H1 (cell line): ENCODE measurements around the gene TERC. TPM values are rescaled to one million over a fixed set of nuclear protein-coding genes. Genes with fewer than 3 reads are reported as not detected.

ENCODE experiments used
- CTCF ChIA-PET: fragments of 300-600 bp; sonication (Branson Sonifier 250); formaldehyde crosslinking; loops from one replicate; lab custom pipeline; 2021; ENCODE audit not compliant: partially characterized antibody; lab: Charles Lee
- POLR2A ChIA-PET: fragments of 300-600 bp; sonication (Branson Sonifier 250); formaldehyde crosslinking; loops from one replicate; lab custom pipeline; 2021; ENCODE audit warnings: inconsistent platforms; ENCODE audit not compliant: partially characterized antibody; lab: Charles Lee
- DNase-seq, 2 experiments: peaks; one replicate each; pipeline versions ENCODE4 v3.0.0 to v3.0.0-alpha.2; 2010 to 2022; ENCODE audit warnings: low spot score in 2 of 2, low read depth in 1 of 2, mixed read lengths in 1 of 2
- FAIRE-seq: peaks from 2 replicates; lab custom pipeline; 2011; peaks lifted over from hg19 to GRCh38; lab: Jason Lieb, UNC
- H2AFZ ChIP-seq: 2 replicates; pipeline ENCODE4 v1.8.1; 2012; ENCODE audit warnings: low read length, inconsistent platforms
- H2AK5ac ChIP-seq: 2 replicates; pipeline ENCODE4 v1.6.1; 2013; ENCODE audit warnings: low read depth, low read length
- H2BK120ac ChIP-seq: replicated peaks from 2 replicates; pipeline ENCODE3; 2013; ENCODE audit warnings: low read depth, low read length, inconsistent platforms
- H2BK12ac ChIP-seq: 2 replicates; pipeline ENCODE4 v1.6.1; 2013; ENCODE audit warnings: low read depth, low read length
- H2BK15ac ChIP-seq: 2 replicates; pipeline ENCODE4 v1.6.1; 2013; ENCODE audit warnings: low read length
- H2BK20ac ChIP-seq: 2 replicates; pipeline ENCODE4 v1.6.1; 2013; ENCODE audit warnings: low read length
- H2BK5ac ChIP-seq: 2 replicates; pipeline ENCODE4 v1.6.1; 2013; ENCODE audit warnings: low read depth, low read length
- H3K14ac ChIP-seq: 2 replicates; pipeline ENCODE4 v1.6.1; 2013; ENCODE audit warnings: inconsistent platforms; ENCODE audit not compliant: insufficient read length
- H3K18ac ChIP-seq: 2 replicates; pipeline ENCODE4 v1.6.1; 2013; ENCODE audit warnings: low read length; ENCODE audit errors: extremely low read depth
- H3K23ac ChIP-seq: 2 replicates; pipeline ENCODE4 v1.6.1; 2013; ENCODE audit warnings: inconsistent platforms; ENCODE audit not compliant: insufficient read length
- H3K23me2 ChIP-seq: 2 replicates; pipeline ENCODE4 v1.6.1; 2013; ENCODE audit warnings: low read depth, low read length
- H3K27ac ChIP-seq: 2 replicates; pipeline ENCODE4 v1.6.1; 2011; ENCODE audit warnings: low read depth, low read length, inconsistent platforms
- H3K27me3 ChIP-seq, 4 experiments: replicated peaks in 1 of 4; 1 replicate in 1 of 4; 2 replicates in 3 of 4; pipeline versions ENCODE4 v1.6.1 to v1.8.1; 2011 to 2013; ENCODE audit warnings: low read length in 3 of 4, mild to moderate bottlenecking in 3 of 4, inconsistent platforms in 2 of 4, mixed read lengths in 2 of 4, moderate library complexity in 1 of 4; ENCODE audit not compliant: control insufficient read depth in 3 of 4, insufficient read depth in 3 of 4; ENCODE audit errors: extremely low read depth in 1 of 4
- H3K36me3 ChIP-seq, 4 experiments: 2 replicates each; pipeline versions ENCODE4 v1.6.1 to v1.8.1; 2011 to 2013; ENCODE audit warnings: mild to moderate bottlenecking in 4 of 4, low read length in 3 of 4, moderate library complexity in 2 of 4, control low read depth in 1 of 4, inconsistent platforms in 1 of 4; ENCODE audit not compliant: insufficient read depth in 4 of 4, control insufficient read depth in 2 of 4
- H3K4ac ChIP-seq: replicated peaks from 2 replicates; pipeline ENCODE3; 2013; ENCODE audit warnings: low read length, low read depth, mixed read lengths, inconsistent platforms; ENCODE audit not compliant: insufficient read length
- H3K4me1 ChIP-seq, 4 experiments: replicated peaks in 1 of 4; 1 replicate in 1 of 4; 2 replicates in 3 of 4; pipeline versions ENCODE4 v1.6.1 to v1.8.1; 2011 to 2013; ENCODE audit warnings: low read length in 3 of 4, inconsistent platforms in 2 of 4, mixed read lengths in 1 of 4; ENCODE audit not compliant: insufficient read depth in 4 of 4, control insufficient read depth in 3 of 4
- H3K4me2 ChIP-seq, 2 experiments: 2 replicates each; pipeline versions ENCODE4 v1.6.1 to v1.8.1; 2011 to 2013; ENCODE audit warnings: low read depth in 2 of 2, low read length in 2 of 2, control low read depth in 1 of 2, inconsistent platforms in 1 of 2, mild to moderate bottlenecking in 1 of 2; ENCODE audit not compliant: insufficient read depth in 1 of 2
- H3K4me3 ChIP-seq, 4 experiments: fragments of 200-600, 300-600 bp in 1 of 4; sonication (generic), shearing (Covaris generic), sonication (Bioruptor Twin) in 1 of 4; 2 replicates each; pipeline versions ENCODE4 v1.5.1 to v1.8.1; 2011 to 2016; ENCODE audit warnings: low read length in 4 of 4, low read depth in 3 of 4, control low read depth in 2 of 4, inconsistent platforms in 2 of 4, mild to moderate bottlenecking in 2 of 4, mixed read lengths in 1 of 4, moderate library complexity in 1 of 4; ENCODE audit not compliant: insufficient read depth in 2 of 4; ENCODE audit errors: extremely low read depth in 1 of 4
- H3K56ac ChIP-seq: replicated peaks from 2 replicates; pipeline ENCODE3; 2013; ENCODE audit warnings: low read depth, mild to moderate bottlenecking, mixed read lengths, low read length, inconsistent platforms; ENCODE audit not compliant: insufficient read length
- H3K79me1 ChIP-seq: 2 replicates; pipeline ENCODE4 v1.6.1; 2013; ENCODE audit warnings: low read depth, low read length, control low read depth
- H3K79me2 ChIP-seq, 2 experiments: 2 replicates each; pipeline versions ENCODE4 v1.6.1 to v1.8.1; 2012 to 2013; ENCODE audit warnings: low read length in 2 of 2, mild to moderate bottlenecking in 2 of 2, inconsistent platforms in 1 of 2; ENCODE audit not compliant: insufficient read depth in 2 of 2, control insufficient read depth in 1 of 2
- H3K9ac ChIP-seq, 4 experiments: replicated peaks in 1 of 4; 1 replicate in 1 of 4; 2 replicates in 3 of 4; pipeline versions ENCODE4 v1.6.1 to v1.8.1; 2011 to 2013; ENCODE audit warnings: low read depth in 3 of 4, low read length in 3 of 4, control low read depth in 2 of 4, mild to moderate bottlenecking in 2 of 4, moderate library complexity in 2 of 4, inconsistent platforms in 1 of 4; ENCODE audit errors: extremely low read depth in 1 of 4
- H3K9me3 ChIP-seq, 2 experiments: 2 replicates each; pipeline versions ENCODE4 v1.6.1 to v1.8.1; 2012 to 2013; ENCODE audit warnings: mild to moderate bottlenecking in 2 of 2, moderate library complexity in 2 of 2, control low read depth in 1 of 2, inconsistent platforms in 1 of 2, low read depth in 1 of 2, low read length in 1 of 2, mixed read lengths in 1 of 2; ENCODE audit not compliant: insufficient read depth in 2 of 2
- H4K20me1 ChIP-seq, 2 experiments: replicated peaks in 1 of 2; 2 replicates each; pipeline versions ENCODE3 to v1.8.1; 2011 to 2013; ENCODE audit warnings: inconsistent platforms in 2 of 2, low read length in 2 of 2, mild to moderate bottlenecking in 1 of 2; ENCODE audit not compliant: insufficient read depth in 2 of 2, control insufficient read depth in 1 of 2
- H4K5ac ChIP-seq: 2 replicates; pipeline ENCODE4 v1.6.1; 2013; ENCODE audit warnings: low read length, low read depth, mixed read lengths, inconsistent platforms; ENCODE audit not compliant: insufficient read length
- H4K8ac ChIP-seq: 2 replicates; pipeline ENCODE4 v1.8.0; 2013; ENCODE audit warnings: mild to moderate bottlenecking, moderate library complexity, low read length, inconsistent platforms; ENCODE audit not compliant: insufficient read depth; ENCODE audit errors: extremely low read depth
- H4K91ac ChIP-seq: replicated peaks from 2 replicates; pipeline ENCODE3; 2013; ENCODE audit warnings: low read length, mixed read lengths, inconsistent platforms; ENCODE audit not compliant: insufficient read length
- ATF3 ChIP-seq: IDR thresholded peaks from 2 replicates; pipeline ENCODE4 v1.6.1; 2011; ENCODE audit warnings: low read depth, mild to moderate bottlenecking, low read length; ENCODE audit not compliant: insufficient read depth
- CBX8 ChIP-seq: fragments of 300-800, 300-1000 bp; sonication (generic); IDR thresholded peaks from 2 replicates; pipeline ENCODE4 v1.7.1; 2016; ENCODE audit warnings: low read depth, low read length, borderline replicate concordance
- CHD2 ChIP-seq: IDR thresholded peaks from 2 replicates; pipeline ENCODE4 v1.6.1; 2012; ENCODE audit warnings: low read length, improper control_type of control experiment
- CTBP2 ChIP-seq: IDR thresholded peaks from 2 replicates; pipeline ENCODE4 v1.7.0; 2011; ENCODE audit warnings: borderline replicate concordance, mild to moderate bottlenecking, moderate library complexity, mixed read lengths, low read length; ENCODE audit not compliant: insufficient read depth, insufficient read length
- JUND ChIP-seq: IDR thresholded peaks from 2 replicates; pipeline ENCODE4 v1.6.1; 2011; ENCODE audit warnings: mild to moderate bottlenecking, improper control_type of control experiment, low read length
- KDM4A ChIP-seq: IDR thresholded peaks from one replicate; pipeline ENCODE4 v1.7.1; 2012; ENCODE audit warnings: low read depth, mild to moderate bottlenecking, moderate library complexity, low read length, inconsistent platforms; ENCODE audit not compliant: severe bottlenecking
- POU5F1 ChIP-seq: IDR thresholded peaks from 2 replicates; pipeline ENCODE4 v1.6.1; 2011; ENCODE audit warnings: low read depth, mild to moderate bottlenecking, low read length, moderate library complexity
- SIRT6 ChIP-seq: IDR thresholded peaks from one replicate; pipeline ENCODE4 v1.7.1; 2012; ENCODE audit warnings: low read length, inconsistent platforms
- SP1 ChIP-seq: IDR thresholded peaks from 2 replicates; pipeline ENCODE4 v1.6.1; 2011; ENCODE audit warnings: low read depth, low read length
- USF2 ChIP-seq: IDR thresholded peaks from 2 replicates; pipeline ENCODE4 v1.6.1; 2011; ENCODE audit warnings: low read length, improper control_type of control experiment
- WGBS, 2 experiments: shearing (Covaris generic) in 1 of 2; methylation state at CpG; one replicate each; pipeline versions ENCODE4 v1.1.6 to v1.1.7; 2013 to 2015; ENCODE audit warnings: low lambda C conversion rate in 2 of 2, mixed read lengths in 2 of 2, inconsistent platforms in 1 of 2, low coverage in 1 of 2, missing lambda C conversion rate in 1 of 2; ENCODE audit not compliant: insufficient replicate concordance in 2 of 2, insufficient coverage in 1 of 2, insufficient read length in 1 of 2; ENCODE audit errors: extremely low coverage in 1 of 2, missing lambda C conversion rate in 1 of 2; 5-methylcytosine and 5-hydroxymethylcytosine counted together
- polyA plus RNA-seq, 7 experiments: library from polyadenylated mRNA; depleted of rRNA in 3 of 7; stranded (reverse) in 5 of 7; unstranded in 2 of 7; fragments of >200 nt in 5 of 7; fragments of 200-250 nt in 2 of 7; gene quantifications; 1 replicate in 5 of 7; 2 replicates in 1 of 7; 4 replicates in 1 of 7; pipeline versions ENCODE4 v1.2.1 to v1.2.3, GENCODE V29; 2011 to 2013; ENCODE audit warnings: missing spikeins in 2 of 7, mixed read lengths in 2 of 7
- total RNA-seq: library from RNA; stranded (reverse); fragmentation: NEBNext Ultra II Directional; extraction: Animal tissue kit (Norgen Biotek cat#: 25700); gene quantifications from 2 replicates; pipeline ENCODE4 v1.2.1, GENCODE V29; 2021

Gene TERC
- total and polyA plus RNA-seq, 2 of the 8 experiments (the other 6 are each of a cell fraction or from before 2014, with no cell fraction given) = 2.3 to 17.0 TPM

DNA sequence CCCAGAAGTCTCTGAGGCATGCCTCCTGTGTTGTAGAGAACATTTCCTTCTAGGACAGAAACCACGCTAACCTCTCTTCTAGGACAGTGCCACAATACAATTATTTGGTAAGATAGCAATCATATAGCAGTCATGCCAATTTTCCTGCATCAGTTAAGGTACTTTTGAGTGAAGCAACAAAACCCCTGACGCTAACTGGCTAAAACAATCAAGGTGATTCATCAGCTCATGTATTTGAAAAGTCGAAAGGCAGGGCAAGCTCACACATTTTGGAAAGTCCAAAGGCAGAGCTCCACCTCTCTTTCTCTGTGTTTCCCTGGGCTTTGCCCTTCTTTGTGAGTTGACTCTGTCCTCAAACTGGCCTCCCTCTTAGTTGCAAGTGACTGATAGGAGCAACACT lies 10.1 kb downstream of the TERC start:
- H3K9me3 ChIP-seq = no peaks in the 10 kb centered on the region
- POLR2A ChIA-PET = interaction anchor here (0.7 to 1.5 kb wide), 3 partner anchors 9 to 14 kb away, joined by 3 read pairs; partner anchors contain the start of genes ACTRT3 and TERC

More for the DNA sequence above, 10.1 kb downstream of the TERC start:
- no peak for TF ChIP-seq SIRT6
- TF ChIP-seq JUND = no peak
- no peak for TF ChIP-seq KDM4A
- no peak for TF ChIP-seq POU5F1
- no peak for TF ChIP-seq SP1
- TF ChIP-seq USF2 = no peak
- no peak for TF ChIP-seq ATF3
- TF ChIP-seq CHD2 = no peak
- TF ChIP-seq CBX8 = no peak
- TF ChIP-seq CTBP2 = no peak
- no peaks in the 10 kb centered on the region for H3K79me1 ChIP-seq
- no peak overlapping the region for H3K18ac ChIP-seq
- H3K27me3 ChIP-seq = peaks cover 0 to 1% (median 0%) of the 10 kb centered on the region in 4 experiments; a peak in 1 of 7 replicates
- peak overlapping the region; percentile 29; the same call in 1 of the 2 replicates for H2AFZ ChIP-seq
- H4K5ac ChIP-seq = no peak overlapping the region
- no peak overlapping the region for H3K23ac ChIP-seq
- H2BK15ac ChIP-seq = no peak overlapping the region
- no peak overlapping the region for H3K27ac ChIP-seq
- DNase-seq = no peak
- H2BK12ac ChIP-seq = no peak overlapping the region
- H4K20me1 ChIP-seq = no peaks in the 10 kb centered on the region
- 92% methylated on average over 3 of the region's 3 CpGs; no CpG with 5 or more reads in 1 of the 2 experiments for WGBS, 2 experiments
- H3K9ac ChIP-seq = no peak overlapping the region
- FAIRE-seq = no peak
- CTCF ChIA-PET = interaction anchor here (0.8 to 1.5 kb wide), 2 partner anchors 9 to 94 kb away, joined by 3 to 6 read pairs; no protein-coding TSS in a partner anchor
- H3K36me3 ChIP-seq = no peaks in the 10 kb centered on the region
- H3K4ac ChIP-seq = no peak overlapping the region
- H2BK5ac ChIP-seq = no peak overlapping the region
- no peak overlapping the region for H3K56ac ChIP-seq
- no peaks in the 10 kb centered on the region for H3K23me2 ChIP-seq
- H4K91ac ChIP-seq = no peak overlapping the region
- H3K79me2 ChIP-seq = no peaks in the 10 kb centered on the region
- no peak overlapping the region for H2AK5ac ChIP-seq
- no peak overlapping the region for H4K8ac ChIP-seq
- no peak overlapping the region for H3K4me2 ChIP-seq
- H3K4me1 ChIP-seq = no peaks in the 10 kb centered on the region
- H3K14ac ChIP-seq = no peak overlapping the region
- no peak overlapping the region for H2BK20ac ChIP-seq
- H3K4me3 ChIP-seq = no peak overlapping the region
- no peak overlapping the region for H2BK120ac ChIP-seq
